SW 1271 (cell line): ENCODE measurements around the gene EFTUD2.
"Not testable (repeated sequence)": the region's sequence is repeated elsewhere in the genome, so short reads cannot be mapped to it uniquely, and the experiment has no call there.

Experiments used
- DNase-seq, 2 experiments: peaks; one replicate each; lab custom pipeline; 2025; lab: John Stamatoyannopoulos, UW

Gene EFTUD2

GRCh38 chr17:44899074-44899782, at the start of gene EFTUD2:
Gene EFTUD2, minus strand, starts transcription at chr17:44899445. Its CDS starts 4,924 bp downstream, at chr17:44894521.
- peak; percentile 55 to 92 for DNase-seq

GRCh38 chr17:44948315-44948795, 49.1 kb upstream of the EFTUD2 start:
- DNase-seq: no peak

- DNase-seq: peak; percentile 95 to 97
Measured at GRCh38 chr17:44947461-44948314, 48.4 kb upstream of the EFTUD2 start, which contains the start of gene KIF18B. Gene KIF18B, minus strand, starts transcription at chr17:44947773. Its CDS starts 11,429 bp downstream, at chr17:44936344.

GRCh38 chr17:44945652-44946051, 46.4 kb upstream of the EFTUD2 start:
- DNase-seq: not testable (repeated sequence)

- DNase-seq: no peak
Measured at GRCh38 chr17:44942456-44942855, 43.2 kb upstream of the EFTUD2 start.

- DNase-seq: no peak
Measured at GRCh38 chr17:44941712-44942331, 42.6 kb upstream of the EFTUD2 start.

GRCh38 chr17:44940768-44941167, 41.5 kb upstream of the EFTUD2 start:
- DNase-seq: no peak

- DNase-seq: no peak
Measured at GRCh38 chr17:44940317-44940716, 41.1 kb upstream of the EFTUD2 start.

- no peak for DNase-seq
Measured at GRCh38 chr17:44935116-44935515, 35.9 kb upstream of the EFTUD2 start.

GRCh38 chr17:44934745-44935105, 35.5 kb upstream of the EFTUD2 start:
- no peak for DNase-seq

- no peak for DNase-seq
Measured at GRCh38 chr17:44933824-44934744, 34.8 kb upstream of the EFTUD2 start.

- no peak for DNase-seq
Measured at GRCh38 chr17:44932787-44933097, 33.5 kb upstream of the EFTUD2 start.

- no peak for DNase-seq
Measured at GRCh38 chr17:44932096-44932786, 33.0 kb upstream of the EFTUD2 start.

- DNase-seq: no peak
Measured at GRCh38 chr17:44931376-44931775, 32.1 kb upstream of the EFTUD2 start.

- DNase-seq: no peak
Measured at GRCh38 chr17:44930667-44931066, 31.4 kb upstream of the EFTUD2 start.

- DNase-seq: no peak
Measured at GRCh38 chr17:44928950-44929720, 29.9 kb upstream of the EFTUD2 start.

GRCh38 chr17:44928136-44928535, 28.9 kb upstream of the EFTUD2 start:
- no peak for DNase-seq

- DNase-seq: no peak
Measured at GRCh38 chr17:44927696-44928095, 28.5 kb upstream of the EFTUD2 start.

GRCh38 chr17:44926821-44927525, 27.7 kb upstream of the EFTUD2 start:
- no peak for DNase-seq
